Peyer's patch (tissue), 4 donors: ENCODE results near the gene IL20RB.

Experiments used
- POLR2A ChIP-seq, 2 donors: fragments of 450-650 bp; IDR thresholded peaks; one replicate each; pipeline ENCODE4 v1.5.1; 2017; ENCODE audit warnings: antibody characterized with exemption in 2 of 2, mild to moderate bottlenecking in 2 of 2, moderate library complexity in 2 of 2
- TF ChIP-seq, protein P1 (sequence below), 6 experiments: fragments of 450-650 bp in 4 of 6; fragments of 200-600 bp in 2 of 6; sonication (generic) in 1 of 6; IDR thresholded peaks; one replicate each; pipeline ENCODE4 v1.5.1; 2017 to 2019; ENCODE audit warnings: antibody characterized with exemption in 6 of 6, mild to moderate bottlenecking in 3 of 6, moderate library complexity in 1 of 6

DNA sequence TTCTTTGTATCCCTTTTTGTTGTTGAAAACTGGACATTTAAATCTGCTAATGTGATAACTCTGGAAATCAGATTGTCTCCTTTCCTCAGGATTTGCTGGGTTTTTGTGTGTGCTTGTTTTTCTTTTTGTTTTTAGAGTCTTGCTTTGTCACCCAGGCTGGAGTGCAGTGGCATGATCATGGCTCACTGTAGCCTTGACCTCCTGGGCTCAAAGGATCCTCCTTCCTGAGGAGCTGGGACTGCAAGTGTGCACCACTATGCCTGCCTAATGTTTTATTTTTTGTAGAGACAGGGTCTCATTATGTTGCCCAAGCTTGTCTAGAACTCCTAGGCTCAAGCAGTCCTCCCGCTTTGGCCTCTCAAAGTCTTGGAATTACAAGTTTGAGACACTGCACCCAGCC lies 44.6 kb upstream of the IL20RB start:
- TF ChIP-seq, protein P1, sequence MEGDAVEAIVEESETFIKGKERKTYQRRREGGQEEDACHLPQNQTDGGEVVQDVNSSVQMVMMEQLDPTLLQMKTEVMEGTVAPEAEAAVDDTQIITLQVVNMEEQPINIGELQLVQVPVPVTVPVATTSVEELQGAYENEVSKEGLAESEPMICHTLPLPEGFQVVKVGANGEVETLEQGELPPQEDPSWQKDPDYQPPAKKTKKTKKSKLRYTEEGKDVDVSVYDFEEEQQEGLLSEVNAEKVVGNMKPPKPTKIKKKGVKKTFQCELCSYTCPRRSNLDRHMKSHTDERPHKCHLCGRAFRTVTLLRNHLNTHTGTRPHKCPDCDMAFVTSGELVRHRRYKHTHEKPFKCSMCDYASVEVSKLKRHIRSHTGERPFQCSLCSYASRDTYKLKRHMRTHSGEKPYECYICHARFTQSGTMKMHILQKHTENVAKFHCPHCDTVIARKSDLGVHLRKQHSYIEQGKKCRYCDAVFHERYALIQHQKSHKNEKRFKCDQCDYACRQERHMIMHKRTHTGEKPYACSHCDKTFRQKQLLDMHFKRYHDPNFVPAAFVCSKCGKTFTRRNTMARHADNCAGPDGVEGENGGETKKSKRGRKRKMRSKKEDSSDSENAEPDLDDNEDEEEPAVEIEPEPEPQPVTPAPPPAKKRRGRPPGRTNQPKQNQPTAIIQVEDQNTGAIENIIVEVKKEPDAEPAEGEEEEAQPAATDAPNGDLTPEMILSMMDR (IDR thresholded peaks at IDR 0.05): no peak
- no peak for TF ChIP-seq POLR2A (IDR thresholded peaks at IDR 0.05)
